ENCODE results near the gene BMPR1A. TPM values are rescaled to one million over a fixed set of nuclear protein-coding genes. Genes with fewer than 3 reads are reported as not detected.

BMPR1A gene
- total and polyA plus RNA-seq, 9 of the 15 experiments (the other 6 are each of a cell fraction or from before 2014, with no cell fraction given), result 1.6 to 17.5 (median 9.1) TPM

- BruUV-seq (replicated peaks), result no TSS peak
- intact Hi-C loops (cut with micrococcal nuclease), result no loop called here
- TF ChIP-seq SPI1 (IDR thresholded peaks at IDR 0.05; ENCODE audit: borderline replicate concordance, low read depth, low read length) (peak; percentile 81), TOE1 (IDR thresholded peaks at IDR 0.05; ENCODE audit: borderline replicate concordance) (no peak), TOE1 (CRISPR knock-in tag; IDR thresholded peaks at IDR 0.05; ENCODE audit: borderline replicate concordance, low read depth) (no peak)
- Histone ChIP-seq H3K4me3 (no peak overlapping the region), H3K36me3 (ENCODE audit: control insufficient read depth, insufficient read depth, low read length) (peaks cover 4% of the 10 kb centered on the region; the same call in 2 of the 3 replicates), H3K4me2 (ENCODE audit: insufficient read depth, low read length) (no peak overlapping the region), H3K27ac (ENCODE audit: extremely low read depth, low read depth, low read length) (no peak overlapping the region), H3K4me1 (replicated peaks in 1 of 2; ENCODE audit: control insufficient read depth in 2 of 2, insufficient read depth in 2 of 2, low read length in 2 of 2) (peaks cover 42 to 71% of the 10 kb centered on the region in 2 experiments), H3K79me2 (ENCODE audit: control insufficient read depth, insufficient read depth, low read length) (peaks cover 17% of the 10 kb centered on the region; the same call in 2 of the 3 replicates), H4K20me1 (replicated peaks; ENCODE audit: control insufficient read depth, insufficient read depth, low read length) (no peaks in the 10 kb centered on the region), H3K9ac (ENCODE audit: insufficient read depth in 1 of 2, low read depth in 2 of 2, low read length in 2 of 2) (peak overlapping the region in 1 of 2 experiments; percentile 54; a peak in 2 of 4 replicates), H2AFZ (ENCODE audit: low read depth, low read length) (no peak overlapping the region), H3K9me1 (ENCODE audit: control insufficient read depth, insufficient read depth, low read length) (no peaks in the 10 kb centered on the region), H3K27me3 (ENCODE audit: control insufficient read depth in 2 of 2, insufficient read depth in 2 of 2, low read length in 2 of 2) (no peaks in the 10 kb centered on the region), H3K9me3 (replicated peaks; ENCODE audit: control insufficient read depth, insufficient read depth, low read depth, low read length) (no peaks in the 10 kb centered on the region)
- WGBS (ENCODE audit: insufficient coverage, low coverage, missing lambda C conversion rate), result 81% methylated on average over 5 of the region's 7 CpGs
- in situ Hi-C loops (cut with MboI), result no loop called here
- ATAC-seq (no peak), FAIRE-seq (no peak), DNase-seq (ENCODE audit: extremely low read depth in 1 of 4, low spot score in 3 of 4) (no peak)
- ChIA-PET CTCF (ENCODE audit: low intra/inter-chr PET ratio) (interaction anchor here (4.5 kb wide), 1 partner anchor 23 kb away, joined by 28 read pairs; no protein-coding TSS in a partner anchor), POLR2A (interaction anchor here (0.6 kb wide), 1 partner anchor 151 kb away, joined by 4 read pairs; no protein-coding TSS in a partner anchor)
Observed at GRCh38 chr10:86962136-86962980, 205.9 kb downstream of the BMPR1A start.

DNA sequence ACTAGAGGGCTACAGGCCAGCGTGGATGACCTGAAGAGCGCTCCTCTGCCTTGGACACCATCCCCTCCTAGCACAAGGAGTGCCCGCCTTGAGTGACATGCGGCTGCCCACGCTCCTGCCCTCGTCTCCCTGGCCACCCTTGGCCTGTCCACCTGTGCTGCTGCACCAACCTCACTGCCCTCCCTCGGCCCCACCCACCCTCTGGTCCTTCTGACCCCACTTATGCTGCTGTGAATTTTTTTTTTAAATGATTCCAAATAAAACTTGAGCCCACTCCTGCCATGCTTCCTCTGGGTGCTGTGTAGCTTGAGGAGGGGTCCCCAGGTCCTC lies 206.5 kb downstream of the BMPR1A start:
- no peaks in the 10 kb centered on the region for H4K20me1 ChIP-seq (replicated peaks; ENCODE audit: control insufficient read depth, insufficient read depth, low read length)
- peaks cover 17% of the 10 kb centered on the region; the same call in 2 of the 3 replicates for H3K79me2 ChIP-seq (ENCODE audit: control insufficient read depth, insufficient read depth, low read length)
- H3K4me3 ChIP-seq, result no peak overlapping the region
- no peaks in the 10 kb centered on the region for H3K9me3 ChIP-seq (replicated peaks; ENCODE audit: control insufficient read depth, insufficient read depth, low read depth, low read length)
- CTCF ChIA-PET (ENCODE audit: low intra/inter-chr PET ratio), result no interaction called here
- POLR2A ChIA-PET, result no interaction called here
- H3K4me1 ChIP-seq (replicated peaks in 1 of 2; ENCODE audit: control insufficient read depth in 2 of 2, insufficient read depth in 2 of 2, low read length in 2 of 2), result peaks cover 36 to 68% of the 10 kb centered on the region in 2 experiments
- no peak overlapping the region for H3K4me2 ChIP-seq (ENCODE audit: insufficient read depth, low read length)
- no peak for TF ChIP-seq KDM1A (IDR thresholded peaks at IDR 0.05)
- TF ChIP-seq CHD4 (IDR thresholded peaks at IDR 0.05; ENCODE audit: insufficient read depth, insufficient replicate concordance, low read depth, low read length, poor library complexity, severe bottlenecking), result no peak
- TF ChIP-seq MIER1 (IDR thresholded peaks at IDR 0.05; ENCODE audit: low read depth), result no peak
- TF ChIP-seq ZMIZ1 (IDR thresholded peaks at IDR 0.05; ENCODE audit: low read depth in 2 of 2, low read length in 2 of 2), result no peak
- DNase-seq (ENCODE audit: extremely low read depth in 1 of 4, low spot score in 3 of 4) (no peak), ATAC-seq (no peak), FAIRE-seq (no peak)
- intact Hi-C loops (cut with micrococcal nuclease) (no loop called here), in situ Hi-C loops (cut with MboI) (no loop called here)
- H3K27me3 ChIP-seq (ENCODE audit: control insufficient read depth in 2 of 2, insufficient read depth in 2 of 2, low read length in 2 of 2), result no peaks in the 10 kb centered on the region
- H2AFZ ChIP-seq (ENCODE audit: low read depth, low read length), result no peak overlapping the region
- H3K9ac ChIP-seq (ENCODE audit: insufficient read depth in 1 of 2, low read depth in 2 of 2, low read length in 2 of 2), result peak overlapping the region in 1 of 2 experiments; percentile 20; a peak in 1 of 4 replicates
- no peak overlapping the region for H3K27ac ChIP-seq (ENCODE audit: extremely low read depth, low read depth, low read length)
- no TSS peak for BruUV-seq (replicated peaks)
- no peaks in the 10 kb centered on the region for H3K9me1 ChIP-seq (ENCODE audit: control insufficient read depth, insufficient read depth, low read length)
- WGBS (ENCODE audit: insufficient coverage, low coverage, missing lambda C conversion rate), result 61% methylated on average over 2 of the region's 7 CpGs
- peaks cover 4% of the 10 kb centered on the region; the same call in 2 of the 3 replicates for H3K36me3 ChIP-seq (ENCODE audit: control insufficient read depth, insufficient read depth, low read length)

Measured in K562 (cell line).